ENCODE measurements around the gene MYO16. TPM values are rescaled to one million over a fixed set of nuclear protein-coding genes. Genes with fewer than 3 reads are reported as not detected.

MYO16 gene
- total RNA-seq, 1 experiment from 2014 or later, result not detected

- H2BK15ac ChIP-seq (ENCODE audit: low read depth, low read length), result no peak overlapping the region
- H3K9ac ChIP-seq (ENCODE audit: extremely low read depth, insufficient read length, low read length), result no peak overlapping the region
- peaks cover 4 to 7% of the 10 kb centered on the region in 2 experiments; a peak in 2 of 4 replicates for H3K4me1 Mint-ChIP-seq
- DNase-seq, result no peak
- no peaks in the 10 kb centered on the region for H4K20me1 ChIP-seq (ENCODE audit: control insufficient read depth, insufficient read depth, insufficient read length)
- H2BK5ac ChIP-seq (ENCODE audit: insufficient read length, low read length), result no peak overlapping the region
- no peak overlapping the region for H3K4ac ChIP-seq (ENCODE audit: low read depth, low read length)
- TF ChIP-seq CTCF (conservative IDR thresholded peaks at IDR 0.05), result no peak
- H3K23ac ChIP-seq (ENCODE audit: insufficient read length, low read depth, low read length), result no peak overlapping the region
- H3T11ph ChIP-seq (ENCODE audit: low read length), result no peak overlapping the region
- no peak overlapping the region for H3K18ac ChIP-seq (ENCODE audit: insufficient read length, low read depth, low read length)
- no peaks in the 10 kb centered on the region for H3K4me1 ChIP-seq (ENCODE audit: insufficient read depth, low read length)
- H2AK5ac ChIP-seq (ENCODE audit: insufficient read length, low read length), result no peak overlapping the region
- no peak overlapping the region for H3K4me3 Mint-ChIP-seq
- H2BK120ac ChIP-seq (ENCODE audit: low read depth, low read length, poor library complexity, severe bottlenecking), result no peak overlapping the region
- H3K23me2 ChIP-seq (ENCODE audit: insufficient read length, low read depth, low read length, poor library complexity, severe bottlenecking), result no peaks in the 10 kb centered on the region
- H3K27ac Mint-ChIP-seq, result no peak overlapping the region; a peak in 1 of 7 replicates
- no peak overlapping the region for H3K4me2 ChIP-seq (ENCODE audit: insufficient read depth, insufficient read length, low read length)
- no CpG with 5 or more reads among the region's 13 CpGs for WGBS (ENCODE audit: extremely low coverage, insufficient read length, low lambda C conversion rate)
- H3K27ac ChIP-seq (ENCODE audit: insufficient read length, low read depth, low read length), result no peak overlapping the region
- no peak overlapping the region for H2AFZ ChIP-seq (ENCODE audit: low read length)
- no peak overlapping the region for H2BK20ac ChIP-seq (ENCODE audit: low read depth, low read length, poor library complexity, severe bottlenecking)
- no peak overlapping the region for H4K8ac ChIP-seq (replicated peaks; ENCODE audit: insufficient read length, low read depth, low read length)
- peaks cover 9% of the 10 kb centered on the region for H3K27me3 ChIP-seq (ENCODE audit: insufficient read depth, low read length)
- no peak overlapping the region for H4K5ac ChIP-seq (ENCODE audit: insufficient read length, low read depth, low read length)
- no peak overlapping the region for H4K91ac ChIP-seq (ENCODE audit: insufficient read length, low read depth, low read length)
- no peaks in the 10 kb centered on the region for H3K9me3 ChIP-seq (ENCODE audit: control insufficient read depth, low read depth, low read length)
- H3K27me3 Mint-ChIP-seq (ENCODE audit: low read depth), result peaks cover 84% of the 10 kb centered on the region
- no peak overlapping the region for H3K14ac ChIP-seq (ENCODE audit: insufficient read depth, low read length)
- H2BK12ac ChIP-seq (ENCODE audit: insufficient read length, low read depth, low read length), result no peak overlapping the region
- H3K79me1 ChIP-seq (ENCODE audit: insufficient read depth, low read depth, low read length, poor library complexity, severe bottlenecking), result no peaks in the 10 kb centered on the region
- H3K79me2 ChIP-seq (ENCODE audit: insufficient read depth, low read length), result no peaks in the 10 kb centered on the region
- H3K56ac ChIP-seq (ENCODE audit: insufficient read length, low read depth, low read length), result no peak overlapping the region
- H3K36me3 Mint-ChIP-seq (ENCODE audit: insufficient read depth in 1 of 3, low read depth in 3 of 3), result no peaks in the 10 kb centered on the region
- no peaks in the 10 kb centered on the region; a peak in 1 of 5 replicates for H3K9me3 Mint-ChIP-seq
Observed at GRCh38 chr13:108595436-108596274, 33.8 kb upstream of the MYO16 start.
